ENCODE results near the gene ONECUT1. TPM values are rescaled to one million over a fixed set of nuclear protein-coding genes. Genes with fewer than 3 reads are reported as not detected.

The ONECUT1 gene
- total RNA-seq, 4 donors from 2014 or later = not detected

DNA sequence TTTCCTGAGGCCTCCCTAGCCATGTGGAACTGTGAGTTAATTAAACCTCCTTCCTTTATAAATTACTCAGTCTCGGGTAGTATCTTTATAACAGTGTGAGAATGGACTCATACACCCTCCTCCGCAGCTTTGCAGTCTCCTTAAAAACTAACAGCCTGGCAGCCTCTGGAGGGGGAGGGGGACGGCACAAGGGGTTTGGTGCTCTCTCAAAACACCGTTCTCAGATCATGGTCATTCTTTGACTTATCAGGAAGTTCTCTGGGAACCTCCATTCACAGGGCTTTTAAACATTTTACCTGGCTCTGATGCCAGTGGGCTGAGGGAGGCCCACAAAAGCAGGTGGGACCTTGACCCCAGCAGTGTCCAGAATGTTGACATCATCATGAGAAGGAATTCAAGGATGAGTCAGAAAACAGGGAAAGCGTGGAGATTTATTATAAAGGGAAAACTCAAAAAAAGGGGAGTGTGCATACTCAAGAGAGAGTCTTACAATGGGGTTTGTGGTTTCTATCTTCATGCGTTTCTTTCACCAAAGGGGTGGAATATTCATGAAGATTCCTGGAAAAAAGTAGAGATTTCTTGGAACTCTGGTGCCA lies 43.9 kb downstream of the ONECUT1 start:
- no peak overlapping the region for H3K27ac ChIP-seq
- ATAC-seq = no peak
- H3K4me3 ChIP-seq = no peak overlapping the region
- H3K9me3 ChIP-seq = no peaks in the 10 kb centered on the region
- H3K36me3 ChIP-seq = no peaks in the 10 kb centered on the region
- no peak for TF ChIP-seq POLR2A (IDR thresholded peaks at IDR 0.05)
- TF ChIP-seq CTCF (IDR thresholded peaks at IDR 0.05 in 4 of 5, conservative IDR thresholded peaks at IDR 0.05 in 1 of 5) = no peak
- no peaks in the 10 kb centered on the region for H3K4me1 ChIP-seq
- peaks cover 10 to 11% (median 10%) of the 10 kb centered on the region in 3 donors for H3K27me3 ChIP-seq
- DNase-seq = no peak
- in situ Hi-C loops (cut with MboI; ENCODE audit: low sequenced_read_pairs in 4 of 4) (loop anchor here in 3 of 4 donors (25.0 kb wide), 2 partner anchors 134 to 409 kb away; no protein-coding TSS in a partner anchor), intact Hi-C loops (cut with DNase I; ENCODE audit: low total_unique reads) (no loop called here)

GRCh38 chr15:52745326-52746161 lies 44.6 kb downstream of the ONECUT1 start:
- Histone ChIP-seq H3K9me3 (no peaks in the 10 kb centered on the region), H3K27me3 (peaks cover 6 to 10% (median 8%) of the 10 kb centered on the region in 3 donors), H3K4me1 (no peaks in the 10 kb centered on the region), H3K4me3 (no peak overlapping the region), H3K27ac (no peak overlapping the region), H3K36me3 (no peaks in the 10 kb centered on the region)
- in situ Hi-C loops (cut with MboI; ENCODE audit: low sequenced_read_pairs in 4 of 4) = loop anchor here in 3 of 4 donors (25.0 kb wide), 2 partner anchors 133 to 408 kb away; no protein-coding TSS in a partner anchor
- intact Hi-C loops (cut with DNase I; ENCODE audit: low total_unique reads) = no loop called here
- ATAC-seq (no peak), DNase-seq (no peak)
- no peak for TF ChIP-seq CTCF (IDR thresholded peaks at IDR 0.05 in 4 of 5, conservative IDR thresholded peaks at IDR 0.05 in 1 of 5)
- TF ChIP-seq POLR2A (IDR thresholded peaks at IDR 0.05) = no peak

DNA sequence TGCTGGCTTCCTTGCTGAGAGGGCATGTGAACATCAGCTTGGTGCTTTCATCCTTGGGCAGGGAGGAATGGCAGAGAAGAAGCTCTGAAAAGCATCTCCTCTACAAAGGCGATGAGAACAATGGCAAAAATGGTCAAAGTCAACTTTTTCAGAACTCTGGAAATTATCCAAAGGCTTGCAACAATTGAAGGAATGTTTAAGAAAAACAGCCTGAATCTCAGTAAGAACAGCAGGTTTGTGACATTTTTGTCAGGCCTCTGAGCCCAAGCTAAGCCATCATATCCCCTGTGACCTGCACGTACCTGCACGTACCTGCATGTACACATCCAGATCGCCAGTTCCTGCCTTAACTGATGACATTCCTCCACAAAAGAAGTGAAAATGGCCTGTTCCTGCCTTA lies 51.8 kb downstream of the ONECUT1 start:
- intact Hi-C loops (cut with DNase I; ENCODE audit: low total_unique reads) = loop anchor here (10.0 kb wide), 1 partner anchor 184 kb away; no protein-coding TSS in a partner anchor
- DNase-seq (no peak), ATAC-seq (no peak)
- Histone ChIP-seq H3K9me3 (no peaks in the 10 kb centered on the region), H3K4me3 (no peak overlapping the region), H3K27ac (peak overlapping the region in 1 of 4 donors; percentile 30), H3K4me1 (peaks cover 10 to 17% of the 10 kb centered on the region in 2 donors), H3K27me3 (no peaks in the 10 kb centered on the region), H3K36me3 (no peaks in the 10 kb centered on the region)
- in situ Hi-C loops (cut with MboI; ENCODE audit: low sequenced_read_pairs in 4 of 4) = loop anchor here (10.0 to 25.0 kb wide), 5 partner anchors 124 to 484 kb away; partner anchors contain the start of gene MYO5A (in 1 of the 4)
- no peak for TF ChIP-seq CTCF (IDR thresholded peaks at IDR 0.05 in 4 of 5, conservative IDR thresholded peaks at IDR 0.05 in 1 of 5)
- no peak for TF ChIP-seq POLR2A (IDR thresholded peaks at IDR 0.05)

GRCh38 chr15:52737720-52738119 lies 52.4 kb downstream of the ONECUT1 start:
- DNase-seq (no peak), ATAC-seq (peak in 1 of 2 donors; percentile 68)
- Histone ChIP-seq H3K4me1 (peaks cover 15 to 22% of the 10 kb centered on the region in 2 donors), H3K36me3 (no peaks in the 10 kb centered on the region), H3K27me3 (no peaks in the 10 kb centered on the region), H3K9me3 (no peaks in the 10 kb centered on the region), H3K4me3 (no peak overlapping the region), H3K27ac (peak overlapping the region in 2 of 4 donors; percentile 30 to 70)
- intact Hi-C loops (cut with DNase I; ENCODE audit: low total_unique reads) (loop anchor here (10.0 kb wide), 1 partner anchor 183 kb away; no protein-coding TSS in a partner anchor), in situ Hi-C loops (cut with MboI; ENCODE audit: low sequenced_read_pairs in 4 of 4) (loop anchor here (10.0 to 25.0 kb wide), 5 partner anchors 123 to 483 kb away; partner anchors contain the start of gene MYO5A (in 1 of the 4))
- TF ChIP-seq CTCF (IDR thresholded peaks at IDR 0.05 in 4 of 5, conservative IDR thresholded peaks at IDR 0.05 in 1 of 5) = no peak
- no peak for TF ChIP-seq POLR2A (IDR thresholded peaks at IDR 0.05)

All from gastrocnemius medialis (tissue), 4 donors.